GM23338 (cell line): ENCODE results near the gene THSD4. TPM values are rescaled to one million over a fixed set of nuclear protein-coding genes. Genes with fewer than 3 reads are reported as not detected.

Source experiments
- ATAC-seq: fragments of 200-7000 bp; cut with Tn5 transposase; 3 replicates; pipeline ENCODE4 v1.9.1; 2020
- DNase-seq: peaks from one replicate; pipeline ENCODE4 v3.0.0-alpha.2; 2015; ENCODE audit warnings: low spot score
- H2AFZ ChIP-seq: fragments of 200-600 bp; sonication (generic); 2 replicates; pipeline ENCODE4 v1.8.0; 2016; ENCODE audit warnings: antibody characterized with exemption, mild to moderate bottlenecking, moderate library complexity
- H3F3A ChIP-seq: fragments of 200-600 bp; sonication (generic); replicated peaks from 2 replicates; pipeline ENCODE4 v1.8.0; 2017; ENCODE audit warnings: antibody characterized with exemption, mixed run types, low read depth
- H3K27ac ChIP-seq: fragments of 200-600 bp; sonication (generic); 2 replicates; pipeline ENCODE4 v1.6.1; 2016; ENCODE audit warnings: low read depth
- H3K27me3 ChIP-seq: fragments of 200-600 bp; sonication (generic); 2 replicates; pipeline ENCODE4 v1.8.0; 2016; ENCODE audit warnings: mild to moderate bottlenecking, mixed run types, moderate library complexity; ENCODE audit not compliant: insufficient read depth
- H3K36me3 ChIP-seq: fragments of 200-600 bp; sonication (generic); 2 replicates; pipeline ENCODE4 v1.8.0; 2016; ENCODE audit warnings: mild to moderate bottlenecking; ENCODE audit not compliant: insufficient read depth
- H3K4me1 ChIP-seq: fragments of 200-600 bp; sonication (generic); 2 replicates; pipeline ENCODE4 v1.8.0; 2016; ENCODE audit warnings: mild to moderate bottlenecking, moderate library complexity; ENCODE audit not compliant: insufficient read depth
- H3K4me2 ChIP-seq: fragments of 200-600 bp; sonication (generic); 2 replicates; pipeline ENCODE4 v1.7.1; 2017; ENCODE audit warnings: mixed run types
- H3K4me3 ChIP-seq: fragments of 200-600 bp; sonication (generic); 2 replicates; pipeline ENCODE4 v1.6.1; 2016; ENCODE audit warnings: mixed run types
- H3K79me2 ChIP-seq: fragments of 200-600 bp; sonication (generic); replicated peaks from 2 replicates; pipeline ENCODE4 v1.8.0; 2017; ENCODE audit warnings: mild to moderate bottlenecking; ENCODE audit not compliant: insufficient read depth
- H3K9me2 ChIP-seq: fragments of 200-600 bp; sonication (generic); 2 replicates; pipeline ENCODE4 v1.8.0; 2017; ENCODE audit not compliant: insufficient read depth
- H4K20me1 ChIP-seq: fragments of 200-600 bp; sonication (generic); replicated peaks from 2 replicates; pipeline ENCODE4 v1.8.0; 2017; ENCODE audit warnings: mild to moderate bottlenecking; ENCODE audit not compliant: insufficient read depth
- H3K27ac Mint-ChIP-seq: 2 replicates; pipeline ENCODE4 v1.8.0; 2020; ENCODE audit warnings: inconsistent platforms, mild to moderate bottlenecking, moderate library complexity, mixed read lengths
- H3K27me3 Mint-ChIP-seq: 3 replicates; pipeline ENCODE4 v1.8.0; 2022; ENCODE audit warnings: low read depth, mild to moderate bottlenecking, moderate library complexity, mixed read lengths, inconsistent platforms; ENCODE audit not compliant: insufficient read depth, poor library complexity
- H3K36me3 Mint-ChIP-seq: 3 replicates; pipeline ENCODE4 v1.8.0; 2021; ENCODE audit warnings: low read depth, mild to moderate bottlenecking, inconsistent platforms, moderate library complexity, mixed read lengths
- H3K4me1 Mint-ChIP-seq: 3 replicates; pipeline ENCODE4 v1.8.0; 2020; ENCODE audit warnings: mild to moderate bottlenecking, inconsistent platforms, mixed read lengths
- H3K4me3 Mint-ChIP-seq: 3 replicates; pipeline ENCODE4 v1.8.0; 2021; ENCODE audit warnings: moderate library complexity, mild to moderate bottlenecking, inconsistent platforms, mixed read lengths
- H3K9me3 Mint-ChIP-seq: 3 replicates; pipeline ENCODE4 v1.8.0; 2020; ENCODE audit warnings: moderate library complexity, mild to moderate bottlenecking, inconsistent platforms, mixed read lengths
- CREB1 ChIP-seq: fragments of 250-450 bp; sonication (Bioruptor Pico); IDR thresholded peaks from 2 replicates; pipeline ENCODE4 v1.5.0; 2020; ENCODE audit warnings: low read depth, mild to moderate bottlenecking, moderate library complexity
- EZH2 ChIP-seq: fragments of 200-600 bp; sonication (generic); IDR thresholded peaks from one replicate; pipeline ENCODE4 v1.8.0; 2017; ENCODE audit warnings: antibody characterized with exemption, mild to moderate bottlenecking, low read depth; ENCODE audit not compliant: unreplicated experiment
- EZH2phosphoT487 ChIP-seq: fragments of 200-600 bp; sonication (generic); IDR thresholded peaks from one replicate; pipeline ENCODE4 v1.8.1; 2018; ENCODE audit warnings: antibody characterized with exemption; ENCODE audit not compliant: unreplicated experiment
- NANOG ChIP-seq: IDR thresholded peaks from 2 replicates; pipeline ENCODE4 v1.6.1; 2016; ENCODE audit warnings: antibody characterized with exemption, borderline replicate concordance
- POLR2AphosphoS5 ChIP-seq: IDR thresholded peaks from 2 replicates; pipeline ENCODE4 v1.6.1; 2016; ENCODE audit warnings: antibody characterized with exemption, low read depth
- ZNF114 ChIP-seq: fragments of 250-450 bp; sonication (Bioruptor Pico); IDR thresholded peaks from 2 replicates; pipeline ENCODE4 v1.5.0; 2020; ENCODE audit warnings: mild to moderate bottlenecking, moderate library complexity
- ZNF331 ChIP-seq: fragments of 250-450 bp; sonication (Bioruptor Pico); IDR thresholded peaks from 2 replicates; pipeline ENCODE4 v1.5.0; 2020; ENCODE audit warnings: low read depth, mild to moderate bottlenecking, moderate library complexity
- ZNF462 ChIP-seq: fragments of 250-450 bp; sonication (Bioruptor Pico); IDR thresholded peaks from 2 replicates; pipeline ENCODE4 v1.5.0; 2020; ENCODE audit warnings: mild to moderate bottlenecking, moderate library complexity
- polyA plus RNA-seq: library from polyadenylated mRNA; unstranded; fragments of >200 nt; fragmentation: Nextera tagmentation; extraction: Ambion mirVana; gene quantifications from 2 replicates; pipeline ENCODE4 v1.2.1, GENCODE V29; 2016
- total RNA-seq: library from RNA; depleted of rRNA; stranded (reverse); fragments of >200 nt; shearing (Covaris generic); gene quantifications from 2 replicates; pipeline ENCODE4 v1.2.3, GENCODE V29; 2014
- TF ChIP-seq, protein P1 (sequence below): IDR thresholded peaks from 2 replicates; pipeline ENCODE4 v1.6.1; 2016; ENCODE audit warnings: antibody characterized with exemption

THSD4 gene
- total and polyA plus RNA-seq, 2 experiments from 2014 or later = 2.0 to 7.4 TPM

- H3K4me3 ChIP-seq = no peak overlapping the region
- no peaks in the 10 kb centered on the region; the same call in none of the 2 replicates for H3K4me1 ChIP-seq
- H3K36me3 ChIP-seq = no peaks in the 10 kb centered on the region
- Mint-ChIP-seq H3K27me3 (no peaks in the 10 kb centered on the region), H3K9me3 (no peaks in the 10 kb centered on the region), H3K36me3 (peaks cover 2% of the 10 kb centered on the region; the same call in 1 of the 3 replicates), H3K4me3 (no peak overlapping the region), H3K4me1 (peaks cover 6% of the 10 kb centered on the region; the same call in 2 of the 3 replicates), H3K27ac (no peak overlapping the region)
- H3F3A ChIP-seq = no peaks in the 10 kb centered on the region
- ATAC-seq = no peak
- H3K27me3 ChIP-seq = no peaks in the 10 kb centered on the region
- H4K20me1 ChIP-seq = no peaks in the 10 kb centered on the region
- DNase-seq = no peak
- no peak overlapping the region for H2AFZ ChIP-seq
- no peaks in the 10 kb centered on the region for H3K79me2 ChIP-seq
- no peak overlapping the region for H3K4me2 ChIP-seq
- H3K9me2 ChIP-seq = peaks cover 5% of the 10 kb centered on the region; the same call in 1 of the 2 replicates
- TF ChIP-seq POLR2AphosphoS5 = no peak
- no peak for TF ChIP-seq EZH2phosphoT487
- no peak for TF ChIP-seq NANOG
- no peak for TF ChIP-seq EZH2
- TF ChIP-seq, protein P1, sequence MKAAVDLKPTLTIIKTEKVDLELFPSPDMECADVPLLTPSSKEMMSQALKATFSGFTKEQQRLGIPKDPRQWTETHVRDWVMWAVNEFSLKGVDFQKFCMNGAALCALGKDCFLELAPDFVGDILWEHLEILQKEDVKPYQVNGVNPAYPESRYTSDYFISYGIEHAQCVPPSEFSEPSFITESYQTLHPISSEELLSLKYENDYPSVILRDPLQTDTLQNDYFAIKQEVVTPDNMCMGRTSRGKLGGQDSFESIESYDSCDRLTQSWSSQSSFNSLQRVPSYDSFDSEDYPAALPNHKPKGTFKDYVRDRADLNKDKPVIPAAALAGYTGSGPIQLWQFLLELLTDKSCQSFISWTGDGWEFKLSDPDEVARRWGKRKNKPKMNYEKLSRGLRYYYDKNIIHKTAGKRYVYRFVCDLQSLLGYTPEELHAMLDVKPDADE = no peak
- no peak for TF ChIP-seq ZNF331
- no peak for TF ChIP-seq ZNF114
- TF ChIP-seq ZNF462 = no peak
- TF ChIP-seq CREB1 = no peak
- H3K27ac ChIP-seq = no peak overlapping the region
Measured at GRCh38 chr15:71288348-71288955, 173.2 kb downstream of the THSD4 start.
